Measurements from ENCODE around the gene MED20. TPM values are rescaled to one million over a fixed set of nuclear protein-coding genes. Genes with fewer than 3 reads are reported as not detected.
A peak's percentile ranks its signal among the peaks of the same experiment; 100 is the strongest.

The MED20 gene
- total RNA-seq, 2 donors from 2014 or later: 27.4 to 38.4 TPM

DNA sequence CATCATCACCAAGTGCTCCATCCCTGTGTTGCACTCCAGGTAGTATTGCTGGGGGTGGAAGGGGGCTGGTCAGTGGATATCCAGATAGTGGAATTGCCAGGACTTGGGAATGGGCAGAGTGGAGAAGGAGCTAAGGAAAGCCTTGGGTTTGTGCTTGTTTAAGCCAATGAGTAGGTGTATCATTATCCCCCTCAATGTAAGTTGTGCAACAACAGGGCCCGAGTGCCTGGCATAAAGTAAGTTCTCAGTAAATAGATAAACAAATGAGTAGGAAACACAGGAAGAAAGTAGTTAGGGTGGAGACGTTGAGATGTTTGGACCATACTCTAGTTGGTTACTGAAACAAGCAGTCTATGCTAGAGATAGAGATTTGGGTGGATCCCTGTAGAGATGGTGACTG is 10.9 kb upstream of the MED20 start:
- H3K27ac ChIP-seq (ENCODE audit: low read depth, low read length): no peak overlapping the region
- 89 to 96% methylated on average over 2 of the region's 2 CpGs for WGBS, 2 experiments (ENCODE audit: insufficient coverage in 1 of 2, insufficient read length in 1 of 2)
- peaks cover 89% of the 10 kb centered on the region for H3K36me3 ChIP-seq (ENCODE audit: control insufficient read depth, insufficient read depth, low read length)
- H3K9ac ChIP-seq (ENCODE audit: extremely low read depth, low read length, poor library complexity, severe bottlenecking): no peak overlapping the region
- no peak for TF ChIP-seq CTCF (conservative IDR thresholded peaks at IDR 0.05)
- H3K4me1 ChIP-seq (ENCODE audit: control insufficient read depth, insufficient read depth, low read length): no peaks in the 10 kb centered on the region
- DNase-seq: no peak
- Mint-ChIP-seq H3K4me3 (no peak overlapping the region), H3K9me3 (no peaks in the 10 kb centered on the region), H3K4me1 (no peaks in the 10 kb centered on the region), H3K36me3 (ENCODE audit: low read depth) (peaks cover 61% of the 10 kb centered on the region), H3K27me3 (ENCODE audit: insufficient read depth) (no peaks in the 10 kb centered on the region), H3K27ac (no peak overlapping the region)
- H3K27me3 ChIP-seq (ENCODE audit: control insufficient read depth, insufficient read depth, low read length, poor library complexity, severe bottlenecking): no peaks in the 10 kb centered on the region
- H3K4me3 ChIP-seq (ENCODE audit: low read length): no peak overlapping the region
- no peaks in the 10 kb centered on the region for H3K9me3 ChIP-seq (ENCODE audit: control insufficient read depth, low read length)

DNA sequence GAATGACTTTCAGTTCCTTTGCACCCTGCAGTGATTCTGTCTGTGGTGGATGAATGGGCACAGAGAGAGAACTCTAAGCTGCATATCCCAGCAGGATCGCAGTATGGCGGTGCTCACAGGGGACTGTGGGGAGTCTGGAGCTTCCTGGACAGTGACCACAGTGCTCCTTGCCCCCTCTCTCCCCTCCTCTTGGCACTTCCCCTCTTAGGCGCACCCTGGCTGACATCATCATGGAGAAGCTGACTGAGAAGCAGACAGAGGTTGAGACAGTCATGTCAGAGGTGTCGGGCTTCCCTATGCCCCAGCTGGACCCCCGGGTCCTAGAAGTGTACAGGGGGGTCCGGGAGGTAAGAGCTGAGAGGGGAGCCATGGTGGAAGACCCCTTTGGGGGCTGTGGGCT is 9.0 kb upstream of the MED20 start:
- WGBS, 2 experiments (ENCODE audit: insufficient coverage in 1 of 2, insufficient read length in 1 of 2): 97 to 100% methylated on average over 4 to 6 of the region's 6 CpGs
- no peak overlapping the region for H3K4me3 Mint-ChIP-seq
- H3K9ac ChIP-seq (ENCODE audit: extremely low read depth, low read length, poor library complexity, severe bottlenecking): no peak overlapping the region
- no peak overlapping the region for H3K4me3 ChIP-seq (ENCODE audit: low read length)
- H3K27me3 ChIP-seq (ENCODE audit: control insufficient read depth, insufficient read depth, low read length, poor library complexity, severe bottlenecking): no peaks in the 10 kb centered on the region
- H3K9me3 Mint-ChIP-seq: no peaks in the 10 kb centered on the region
- no peak overlapping the region for H3K27ac ChIP-seq (ENCODE audit: low read depth, low read length)
- H3K27me3 Mint-ChIP-seq (ENCODE audit: insufficient read depth): no peaks in the 10 kb centered on the region
- no peaks in the 10 kb centered on the region for H3K4me1 ChIP-seq (ENCODE audit: control insufficient read depth, insufficient read depth, low read length)
- TF ChIP-seq CTCF (conservative IDR thresholded peaks at IDR 0.05): no peak
- no peak overlapping the region for H3K27ac Mint-ChIP-seq
- H3K36me3 ChIP-seq (ENCODE audit: control insufficient read depth, insufficient read depth, low read length): peaks cover 84% of the 10 kb centered on the region
- no peak for DNase-seq
- H3K36me3 Mint-ChIP-seq (ENCODE audit: low read depth): peaks cover 68% of the 10 kb centered on the region
- no peaks in the 10 kb centered on the region for H3K9me3 ChIP-seq (ENCODE audit: control insufficient read depth, low read length)
- no peaks in the 10 kb centered on the region for H3K4me1 Mint-ChIP-seq

DNA sequence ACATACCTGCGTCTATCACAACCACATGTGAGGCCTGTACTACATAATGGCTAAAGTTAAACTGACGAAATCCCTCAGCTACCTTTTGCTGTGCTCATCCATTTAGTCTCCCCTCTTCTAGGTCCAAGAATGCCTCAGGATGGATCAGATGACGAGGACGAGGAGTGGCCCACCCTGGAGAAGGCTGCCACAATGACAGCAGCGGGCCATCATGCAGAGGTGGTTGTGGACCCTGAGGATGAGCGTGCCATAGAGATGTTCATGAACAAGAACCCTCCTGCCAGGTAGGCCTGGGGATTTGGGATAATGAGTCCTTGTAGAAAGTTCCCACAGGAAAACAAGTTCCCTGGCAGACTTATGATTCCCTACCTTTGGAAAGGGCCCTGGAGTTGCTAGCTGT is 6.3 kb upstream of the MED20 start:
- Mint-ChIP-seq H3K9me3 (no peaks in the 10 kb centered on the region), H3K4me1 (peaks cover 8% of the 10 kb centered on the region), H3K27me3 (ENCODE audit: insufficient read depth) (no peaks in the 10 kb centered on the region), H3K27ac (peak overlapping the region; percentile 52), H3K4me3 (no peak overlapping the region), H3K36me3 (ENCODE audit: low read depth) (peaks cover 65% of the 10 kb centered on the region)
- no peak for DNase-seq
- 96 to 98% methylated on average over 6 of the region's 6 CpGs for WGBS, 2 experiments (ENCODE audit: insufficient coverage in 1 of 2, insufficient read length in 1 of 2)
- Histone ChIP-seq H3K36me3 (ENCODE audit: control insufficient read depth, insufficient read depth, low read length) (peaks cover 70% of the 10 kb centered on the region), H3K9ac (ENCODE audit: extremely low read depth, low read length, poor library complexity, severe bottlenecking) (no peak overlapping the region), H3K9me3 (ENCODE audit: control insufficient read depth, low read length) (no peaks in the 10 kb centered on the region), H3K4me3 (ENCODE audit: low read length) (no peak overlapping the region), H3K27ac (ENCODE audit: low read depth, low read length) (no peak overlapping the region), H3K4me1 (ENCODE audit: control insufficient read depth, insufficient read depth, low read length) (peaks cover 2% of the 10 kb centered on the region), H3K27me3 (ENCODE audit: control insufficient read depth, insufficient read depth, low read length, poor library complexity, severe bottlenecking) (no peaks in the 10 kb centered on the region)
- no peak for TF ChIP-seq CTCF (conservative IDR thresholded peaks at IDR 0.05)
